PC-9 (cell line): ENCODE measurements around the gene SNX19. TPM values are rescaled to one million over a fixed set of nuclear protein-coding genes. Genes with fewer than 3 reads are reported as not detected.

Experiments used
- BruUV-seq: library from RNA; stranded (reverse); fragments of 400-500 nt; replicated peaks from 2 replicates; lab custom pipeline; 2021; lab: Mats Ljungman, UMichigan
- CTCF ChIA-PET: fragments of 300-600 bp; sonication (Branson Sonifier 250); formaldehyde crosslinking; loops from one replicate; lab custom pipeline; 2022; ENCODE audit warnings: antibody characterized with exemption; lab: Charles Lee
- POLR2A ChIA-PET: fragments of 300-600 bp; sonication (Branson Sonifier 250); formaldehyde crosslinking; loops from one replicate; lab custom pipeline; 2022; ENCODE audit warnings: antibody characterized with exemption; ENCODE audit not compliant: unreplicated experiment; lab: Charles Lee
- DNase-seq, 2 experiments: peaks; one replicate each; pipeline versions ENCODE4 v3.0.0 to v3.0.0-alpha.2; 2015 to 2022; ENCODE audit warnings: mixed read lengths in 1 of 2
- H2AFZ ChIP-seq: fragments of 200-600 bp; sonication (generic); 2 replicates; pipeline ENCODE4 v1.8.1; 2017; ENCODE audit warnings: antibody characterized with exemption
- H3F3A ChIP-seq: fragments of 200-600 bp; sonication (generic); 2 replicates; pipeline ENCODE4 v1.8.1; 2017; ENCODE audit warnings: antibody characterized with exemption, mild to moderate bottlenecking, low read depth; ENCODE audit not compliant: insufficient read depth
- H3K27ac ChIP-seq: fragments of 200-600 bp; sonication (generic); 2 replicates; pipeline ENCODE4 v1.6.1; 2016; ENCODE audit warnings: mixed run types
- H3K27me3 ChIP-seq: fragments of 200-600 bp; sonication (generic); 2 replicates; pipeline ENCODE4 v1.6.1; 2016; ENCODE audit warnings: low read depth, mixed run types; ENCODE audit not compliant: insufficient read depth
- H3K36me3 ChIP-seq: fragments of 200-600 bp; sonication (generic); 2 replicates; pipeline ENCODE4 v1.6.1; 2016; ENCODE audit warnings: low read depth, mixed run types
- H3K4me1 ChIP-seq: fragments of 200-600 bp; sonication (generic); replicated peaks from 2 replicates; pipeline ENCODE4 v1.6.1; 2016; ENCODE audit warnings: mixed run types; ENCODE audit not compliant: insufficient read depth
- H3K4me2 ChIP-seq: fragments of 200-600 bp; sonication (generic); 2 replicates; pipeline ENCODE4 v1.6.1; 2017; ENCODE audit warnings: mixed run types
- H3K4me3 ChIP-seq: fragments of 200-600 bp; sonication (generic); 2 replicates; pipeline ENCODE4 v1.6.1; 2016; ENCODE audit warnings: mixed run types
- H3K79me2 ChIP-seq: fragments of 200-600 bp; sonication (generic); 2 replicates; pipeline ENCODE4 v1.6.1; 2017; ENCODE audit warnings: low read depth, mixed run types
- H3K9me2 ChIP-seq: fragments of 200-600 bp; sonication (generic); 2 replicates; pipeline ENCODE4 v1.8.1; 2017; ENCODE audit warnings: mild to moderate bottlenecking; ENCODE audit not compliant: insufficient read depth
- H3K9me3 ChIP-seq: fragments of 200-600 bp; sonication (generic); 2 replicates; pipeline ENCODE4 v1.8.1; 2016; ENCODE audit warnings: low read depth; ENCODE audit not compliant: insufficient read depth
- H4K20me1 ChIP-seq: fragments of 200-600 bp; sonication (generic); 2 replicates; pipeline ENCODE4 v1.8.1; 2017; ENCODE audit not compliant: insufficient read depth
- CTCF ChIP-seq: fragments of 200-600 bp; sonication (generic); conservative IDR thresholded peaks from 2 replicates; pipeline ENCODE4 v1.6.1; 2017; ENCODE audit warnings: mixed run types, antibody characterized with exemption, mild to moderate bottlenecking, moderate library complexity
- EZH2 ChIP-seq: fragments of 200-600 bp; sonication (generic); IDR thresholded peaks from 2 replicates; pipeline ENCODE4 v1.8.0; 2017; ENCODE audit warnings: antibody characterized with exemption, low read depth
- intact Hi-C: fragments of 100-400 bp; cut with micrococcal nuclease; formaldehyde crosslinking; loops from one replicate; pipeline ENCODE4 v1.10.0; 2022; ENCODE audit not compliant: unreplicated experiment
- total RNA-seq: library from RNA; stranded (reverse); gene quantifications from 2 replicates; pipeline ENCODE4 v1.2.3, GENCODE V29; 2021

SNX19 gene
- total RNA-seq, 1 experiment from 2014 or later = 43.5 TPM

- Histone ChIP-seq H4K20me1 (peaks cover 3% of the 10 kb centered on the region), H3F3A (peaks cover 11% of the 10 kb centered on the region; the same call in 1 of the 2 replicates), H3K4me1 (no peaks in the 10 kb centered on the region), H3K27ac (no peak overlapping the region), H3K4me3 (no peak overlapping the region), H3K4me2 (no peak overlapping the region), H3K9me3 (no peaks in the 10 kb centered on the region), H3K79me2 (no peaks in the 10 kb centered on the region), H2AFZ (no peak overlapping the region), H3K36me3 (peaks cover 16% of the 10 kb centered on the region), H3K27me3 (no peaks in the 10 kb centered on the region), H3K9me2 (no peaks in the 10 kb centered on the region)
- ChIA-PET POLR2A (no interaction called here), CTCF (interaction anchor here (0.6 kb wide), 1 partner anchor 28 kb away, joined by 3 read pairs; no protein-coding TSS in a partner anchor)
- no peak for DNase-seq
- intact Hi-C loops = loop anchor here (10.0 kb wide), 1 partner anchor 684 kb away; no protein-coding TSS in a partner anchor
- no peak for TF ChIP-seq CTCF
- TF ChIP-seq EZH2 = no peak
- no TSS peak for BruUV-seq
Measured at GRCh38 chr11:130899106-130899505, 17.2 kb downstream of the SNX19 start.

- H3F3A ChIP-seq = peaks cover 11% of the 10 kb centered on the region; the same call in 1 of the 2 replicates
- H3K4me2 ChIP-seq = no peak overlapping the region
- BruUV-seq = no TSS peak
- intact Hi-C loops = loop anchor here (10.0 kb wide), 1 partner anchor 683 kb away; no protein-coding TSS in a partner anchor
- H3K79me2 ChIP-seq = no peaks in the 10 kb centered on the region
- POLR2A ChIA-PET = interaction anchor here (0.5 kb wide), 1 partner anchor 16 kb away, joined by 3 read pairs; no protein-coding TSS in a partner anchor
- no peaks in the 10 kb centered on the region for H3K9me2 ChIP-seq
- no peak overlapping the region for H3K27ac ChIP-seq
- H2AFZ ChIP-seq = no peak overlapping the region
- peak in 1 of 2 experiments; percentile 87 for DNase-seq
- no peak overlapping the region for H3K4me3 ChIP-seq
- peaks cover 20% of the 10 kb centered on the region for H3K36me3 ChIP-seq
- CTCF ChIA-PET = interaction anchor here (0.9 kb wide), 1 partner anchor 466 kb away, joined by 6 read pairs; no protein-coding TSS in a partner anchor
- no peaks in the 10 kb centered on the region for H3K4me1 ChIP-seq
- TF ChIP-seq EZH2 (no peak), CTCF (no peak)
- H3K9me3 ChIP-seq = no peaks in the 10 kb centered on the region
- H3K27me3 ChIP-seq = no peaks in the 10 kb centered on the region
- H4K20me1 ChIP-seq = peaks cover 3% of the 10 kb centered on the region
Measured at GRCh38 chr11:130897262-130898182, 18.8 kb downstream of the SNX19 start.

DNA sequence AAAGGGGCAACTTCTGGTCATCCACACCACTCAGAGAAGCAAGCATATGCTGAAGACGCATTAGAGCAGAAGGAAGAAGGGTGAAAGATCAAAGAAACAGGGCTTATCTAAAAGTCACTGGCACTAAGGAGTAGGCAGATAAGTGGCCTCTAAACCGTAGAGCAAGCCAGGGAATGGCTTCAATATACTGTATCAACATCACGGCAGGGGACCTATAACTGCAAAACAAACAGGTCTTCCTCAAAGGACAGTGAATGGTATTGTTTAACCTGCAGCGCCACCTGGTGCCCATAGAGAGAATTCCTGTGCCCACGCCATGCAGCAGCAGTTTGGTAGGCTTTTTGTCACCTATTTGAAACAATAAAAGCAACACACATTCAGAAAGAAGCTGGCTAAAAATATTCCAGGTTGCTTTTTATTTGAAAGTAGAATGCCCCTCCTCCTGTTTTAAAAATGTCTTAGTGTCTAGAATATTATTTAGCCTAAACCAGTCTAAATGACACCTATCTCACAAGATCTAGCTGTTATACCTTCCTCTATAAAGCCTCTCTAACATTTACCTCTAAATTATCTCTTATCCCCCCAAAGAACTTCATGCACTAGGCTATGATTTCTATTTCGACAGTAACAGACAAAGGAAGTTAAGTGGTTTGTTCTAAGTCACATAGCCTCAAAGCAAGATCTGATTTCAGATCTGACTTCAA lies 21.8 kb downstream of the SNX19 start:
- peak; percentile 58 to 59 for DNase-seq
- BruUV-seq = no TSS peak
- TF ChIP-seq EZH2 (no peak), CTCF (peak; percentile 92)
- no peaks in the 10 kb centered on the region for H3K79me2 ChIP-seq
- peaks cover 7% of the 10 kb centered on the region for H4K20me1 ChIP-seq
- H3K36me3 ChIP-seq = peaks cover 16% of the 10 kb centered on the region; the same call in 1 of the 2 replicates
- H3K4me3 ChIP-seq = no peak overlapping the region
- H3K9me2 ChIP-seq = no peaks in the 10 kb centered on the region
- no peaks in the 10 kb centered on the region for H3K4me1 ChIP-seq
- intact Hi-C loops = loop anchor here (1.0 to 10.0 kb wide), 4 partner anchors 32 to 680 kb away; no protein-coding TSS in a partner anchor
- H3F3A ChIP-seq = peaks cover 11% of the 10 kb centered on the region; the same call in 1 of the 2 replicates
- H3K4me2 ChIP-seq = no peak overlapping the region
- no peak overlapping the region for H3K27ac ChIP-seq
- H3K27me3 ChIP-seq = no peaks in the 10 kb centered on the region
- CTCF ChIA-PET = interaction anchor here (0.6 to 1.5 kb wide), 5 partner anchors 10 to 463 kb away, joined by 3 to 5 read pairs (median 3); partner anchors contain the start of gene SNX19
- H2AFZ ChIP-seq = no peak overlapping the region
- POLR2A ChIA-PET = interaction anchor here (0.6 kb wide), 1 partner anchor 463 kb away, joined by 6 read pairs; no protein-coding TSS in a partner anchor
- H3K9me3 ChIP-seq = no peaks in the 10 kb centered on the region
